Tibial artery (tissue), 4 donors: ENCODE measurements around the gene AKR7A3.
"Not testable (repeated sequence)": the region's sequence is repeated elsewhere in the genome, so short reads cannot be mapped to it uniquely, and the experiment has no call there.

ENCODE experiments used
- DNase-seq, 2 donors: peaks; one replicate each; pipeline ENCODE4 v3.0.0-alpha.2; 2019
- H3K27ac ChIP-seq, 2 donors: fragments of 200-600 bp; sonication (generic) in 1 of 2; 1 replicate in 1 of 2; 2 replicates in 1 of 2; pipeline ENCODE4 v1.5.1; 2018 to 2019; ENCODE audit warnings: mild to moderate bottlenecking in 1 of 2
- H3K27me3 ChIP-seq, 2 donors: fragments of 200-600 bp; sonication (generic) in 1 of 2; one replicate each; pipeline versions ENCODE4 v1.5.1 to v1.6.0; 2016 to 2019
- H3K36me3 ChIP-seq, 3 donors: fragments of 200-600 bp; sonication (generic) in 2 of 3; one replicate each; pipeline ENCODE4 v1.5.1; 2016 to 2019; ENCODE audit warnings: mild to moderate bottlenecking in 2 of 3
- H3K4me1 ChIP-seq, 4 donors: fragments of 200-600 bp; sonication (generic) in 2 of 4; 1 replicate in 3 of 4; 2 replicates in 1 of 4; pipeline ENCODE4 v1.5.1; 2016 to 2019
- H3K4me3 ChIP-seq, 2 donors: fragments of 200-600 bp; sonication (generic) in 1 of 2; 1 replicate in 1 of 2; 2 replicates in 1 of 2; pipeline ENCODE4 v1.5.1; 2018 to 2019; ENCODE audit warnings: mild to moderate bottlenecking in 2 of 2
- H3K9me3 ChIP-seq, 3 donors: fragments of 200-600 bp; sonication (generic) in 1 of 3; one replicate each; pipeline ENCODE4 v1.5.1; 2016 to 2019
- intact Hi-C: fragments of 100-400 bp; cut with DNase I; formaldehyde crosslinking; loops from one replicate; pipeline ENCODE4 v1.15.0; 2023; ENCODE audit warnings: low total_unique reads
- TF ChIP-seq, protein P1 (sequence below), 2 experiments: fragments of 200-600 bp in 1 of 2; fragments of 450-650 bp in 1 of 2; IDR thresholded peaks; one replicate each; pipeline ENCODE4 v1.5.1; 2017 to 2019; ENCODE audit warnings: antibody characterized with exemption in 2 of 2, mild to moderate bottlenecking in 1 of 2, moderate library complexity in 1 of 2

AKR7A3 gene

DNA sequence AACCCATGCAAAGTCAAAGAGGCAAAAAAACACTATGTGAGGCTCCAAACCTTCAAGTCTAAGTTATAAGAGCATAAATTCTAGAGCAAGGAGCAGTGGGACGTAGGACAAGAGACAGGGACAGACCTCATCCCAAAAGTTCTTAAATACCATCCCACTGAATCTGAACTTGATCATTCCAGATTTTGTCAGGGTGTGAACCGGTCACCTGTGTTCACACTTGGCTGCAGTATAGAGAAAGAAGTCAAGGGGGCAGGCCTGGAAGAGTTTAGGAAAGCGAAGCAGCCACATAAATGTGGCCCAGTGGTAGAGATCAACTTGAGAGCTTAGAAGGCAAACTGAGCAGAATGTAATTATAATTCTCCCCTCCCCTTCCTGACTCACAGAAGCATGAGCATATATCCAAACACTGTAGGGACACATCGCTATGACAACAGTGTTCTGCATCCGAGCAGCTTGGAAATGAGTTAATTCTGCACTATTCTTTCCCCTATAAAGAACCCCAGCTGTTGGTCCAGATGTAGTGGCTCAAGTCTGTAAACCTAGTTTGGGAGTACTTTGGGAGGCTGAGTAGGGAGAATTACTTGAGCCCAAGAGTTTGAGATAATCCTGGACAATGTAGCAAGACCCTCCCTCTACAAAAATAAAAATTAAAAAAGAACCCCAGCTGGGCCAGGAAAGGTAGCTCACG, 20.7 kb upstream of the AKR7A3 start:
- TF ChIP-seq, protein P1, sequence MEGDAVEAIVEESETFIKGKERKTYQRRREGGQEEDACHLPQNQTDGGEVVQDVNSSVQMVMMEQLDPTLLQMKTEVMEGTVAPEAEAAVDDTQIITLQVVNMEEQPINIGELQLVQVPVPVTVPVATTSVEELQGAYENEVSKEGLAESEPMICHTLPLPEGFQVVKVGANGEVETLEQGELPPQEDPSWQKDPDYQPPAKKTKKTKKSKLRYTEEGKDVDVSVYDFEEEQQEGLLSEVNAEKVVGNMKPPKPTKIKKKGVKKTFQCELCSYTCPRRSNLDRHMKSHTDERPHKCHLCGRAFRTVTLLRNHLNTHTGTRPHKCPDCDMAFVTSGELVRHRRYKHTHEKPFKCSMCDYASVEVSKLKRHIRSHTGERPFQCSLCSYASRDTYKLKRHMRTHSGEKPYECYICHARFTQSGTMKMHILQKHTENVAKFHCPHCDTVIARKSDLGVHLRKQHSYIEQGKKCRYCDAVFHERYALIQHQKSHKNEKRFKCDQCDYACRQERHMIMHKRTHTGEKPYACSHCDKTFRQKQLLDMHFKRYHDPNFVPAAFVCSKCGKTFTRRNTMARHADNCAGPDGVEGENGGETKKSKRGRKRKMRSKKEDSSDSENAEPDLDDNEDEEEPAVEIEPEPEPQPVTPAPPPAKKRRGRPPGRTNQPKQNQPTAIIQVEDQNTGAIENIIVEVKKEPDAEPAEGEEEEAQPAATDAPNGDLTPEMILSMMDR (IDR thresholded peaks at IDR 0.05) = no peak
- DNase-seq = no peak
- intact Hi-C loops = no loop called here
- Histone ChIP-seq H3K27me3 (no peaks in the 10 kb centered on the region), H3K36me3 (peaks cover 26 to 44% (median 41%) of the 10 kb centered on the region in 3 donors), H3K4me1 (peaks cover 0 to 32% (median 20%) of the 10 kb centered on the region in 4 donors), H3K27ac (no peak overlapping the region), H3K9me3 (no peaks in the 10 kb centered on the region), H3K4me3 (no peak overlapping the region)

DNA sequence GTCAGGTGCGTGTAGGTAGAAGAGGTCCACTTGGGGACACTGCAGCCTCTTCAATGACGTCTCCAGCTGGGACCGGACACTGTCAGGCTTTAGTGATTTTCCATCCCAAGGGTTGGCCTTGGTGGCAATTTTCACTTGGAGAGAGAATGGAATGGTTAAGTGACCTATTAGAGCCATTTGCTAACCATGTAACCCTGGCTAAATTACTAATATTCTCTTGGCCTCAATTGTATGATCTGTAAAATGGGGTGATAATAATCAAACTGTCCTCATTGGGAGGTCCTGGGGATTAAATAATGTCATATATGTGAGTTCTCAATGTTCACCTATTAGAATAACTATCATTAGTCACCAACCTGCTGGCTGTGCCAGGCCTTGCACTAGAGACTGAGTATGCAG, 19.9 kb upstream of the AKR7A3 start:
- peaks cover 33 to 51% (median 49%) of the 10 kb centered on the region in 3 donors for H3K36me3 ChIP-seq
- intact Hi-C loops = no loop called here
- H3K27ac ChIP-seq = no peak overlapping the region

DNA sequence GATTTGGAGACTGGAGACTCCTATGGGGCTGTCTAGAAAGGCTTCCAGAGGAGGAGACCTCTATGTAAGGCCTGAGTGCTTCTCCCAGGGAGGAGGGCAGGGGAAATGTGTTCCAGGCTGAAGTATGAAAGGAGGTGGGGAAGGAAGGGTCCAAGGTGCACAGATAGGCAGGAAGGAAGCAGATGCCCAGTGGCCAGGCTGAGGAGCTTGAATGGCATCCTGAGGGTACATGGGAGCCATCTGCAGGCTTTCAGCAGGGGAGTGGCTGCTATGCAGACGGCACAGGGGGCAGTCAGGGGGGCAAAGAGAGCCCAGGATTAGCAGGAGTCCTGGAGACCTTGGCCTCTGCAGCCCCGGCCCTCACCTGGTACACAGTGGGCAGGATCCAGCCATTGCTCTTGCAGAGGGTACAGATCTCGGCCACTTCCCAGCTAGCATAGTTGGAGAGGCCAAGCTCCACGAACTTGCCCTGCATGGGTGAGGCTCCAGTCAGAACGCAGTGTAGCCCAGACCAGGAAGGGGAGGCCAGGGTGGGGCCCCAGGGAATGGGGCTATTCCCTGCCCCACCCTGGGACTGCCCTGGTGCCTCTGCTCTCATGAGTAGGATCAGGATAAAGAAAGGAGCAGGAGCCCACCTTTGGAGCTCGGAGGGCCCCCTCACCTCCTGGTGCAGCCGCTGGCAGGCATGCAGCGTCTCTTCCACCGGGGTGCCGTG, 19.4 kb upstream of the AKR7A3 start:
- H3K4me3 ChIP-seq = no peak overlapping the region
- DNase-seq = no peak
- H3K9me3 ChIP-seq = no peaks in the 10 kb centered on the region
- H3K4me1 ChIP-seq = peaks cover 0 to 19% (median 13%) of the 10 kb centered on the region in 4 donors
- no peak overlapping the region for H3K27ac ChIP-seq
- H3K36me3 ChIP-seq = peaks cover 36 to 57% (median 54%) of the 10 kb centered on the region in 3 donors
- H3K27me3 ChIP-seq = no peaks in the 10 kb centered on the region
- TF ChIP-seq, protein P1 (IDR thresholded peaks at IDR 0.05) = no peak
- intact Hi-C loops = no loop called here

More for the DNA sequence above, 19.9 kb upstream of the AKR7A3 start:
- H3K4me1 ChIP-seq = peaks cover 0 to 24% (median 18%) of the 10 kb centered on the region in 4 donors
- H3K27me3 ChIP-seq = no peaks in the 10 kb centered on the region
- TF ChIP-seq, protein P1 (IDR thresholded peaks at IDR 0.05) = no peak
- H3K9me3 ChIP-seq = no peaks in the 10 kb centered on the region
- no peak for DNase-seq
- no peak overlapping the region for H3K4me3 ChIP-seq

DNA sequence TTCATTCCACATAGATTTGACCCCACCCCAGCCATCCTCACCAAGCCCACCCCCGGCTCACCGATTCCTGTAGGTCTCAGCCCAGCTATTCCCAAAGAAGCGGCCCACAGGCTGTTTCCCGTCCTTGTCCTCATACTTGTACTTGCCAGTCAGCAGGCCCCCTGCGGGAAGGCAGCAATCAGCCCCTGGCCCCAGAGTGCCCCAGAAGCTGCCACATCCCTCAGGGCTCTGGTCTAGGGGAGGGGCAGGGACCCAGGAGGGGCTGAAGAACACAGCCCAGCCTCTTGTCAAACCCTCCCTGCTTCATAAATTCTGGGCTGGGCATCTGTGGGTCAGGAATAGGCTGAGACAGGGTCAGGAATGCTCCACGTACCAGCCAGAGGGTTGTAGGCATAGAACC, 18.4 kb upstream of the AKR7A3 start:
- DNase-seq = no peak
- TF ChIP-seq, protein P1 (IDR thresholded peaks at IDR 0.05) = no peak
- Histone ChIP-seq H3K4me3 (no peak overlapping the region), H3K4me1 (peaks cover 0 to 13% (median 9%) of the 10 kb centered on the region in 4 donors), H3K27me3 (no peaks in the 10 kb centered on the region), H3K36me3 (peaks cover 36 to 67% (median 58%) of the 10 kb centered on the region in 3 donors), H3K9me3 (no peaks in the 10 kb centered on the region), H3K27ac (no peak overlapping the region)
- intact Hi-C loops = no loop called here

DNA sequence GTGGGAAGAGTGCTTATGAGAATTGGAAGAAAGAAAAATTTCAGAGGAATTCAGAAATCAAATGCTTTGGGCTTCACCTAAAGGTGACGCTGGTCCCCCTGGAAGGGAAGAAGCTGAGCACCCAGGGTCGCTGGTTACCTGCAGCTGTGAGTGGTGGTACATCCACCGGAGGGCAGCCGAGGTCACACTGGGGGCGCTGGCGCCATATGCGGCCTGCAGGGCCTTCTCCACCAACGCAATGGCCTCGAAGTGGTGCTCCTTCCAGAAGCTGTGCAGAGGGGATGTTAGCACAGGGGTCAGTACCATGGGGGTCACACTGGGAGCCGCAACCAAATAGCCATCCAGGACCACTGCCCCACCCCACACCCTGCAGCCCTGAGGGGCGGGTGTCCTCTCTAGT, 17.3 kb upstream of the AKR7A3 start:
- TF ChIP-seq, protein P1 (IDR thresholded peaks at IDR 0.05) = no peak
- intact Hi-C loops = no loop called here
- no peak for DNase-seq

DNA sequence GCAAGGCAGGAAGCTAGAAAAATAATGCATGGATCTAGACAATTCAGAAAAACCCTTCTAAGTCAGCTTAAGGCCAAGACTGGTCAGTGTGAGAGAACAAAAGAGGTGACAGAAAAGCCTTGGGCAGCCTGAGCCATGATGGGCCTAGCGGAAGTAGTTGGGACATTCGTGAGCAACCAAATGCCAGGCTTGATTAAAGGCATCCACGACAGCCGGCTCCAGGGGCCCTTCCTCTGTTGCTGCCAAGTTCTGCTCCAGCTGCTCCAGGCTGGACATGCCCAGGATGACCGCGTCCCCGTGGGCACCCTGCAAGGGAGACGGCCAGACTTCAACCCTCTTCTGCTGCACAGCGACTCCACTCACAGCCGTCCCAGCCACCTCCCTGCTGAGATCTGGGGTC, 15.5 kb upstream of the AKR7A3 start:
- H3K9me3 ChIP-seq, H3K4me3 ChIP-seq, H3K27me3 ChIP-seq, intact Hi-C loops, H3K27ac ChIP-seq, DNase-seq, H3K4me1 ChIP-seq: not testable (repeated sequence)
- H3K36me3 ChIP-seq = peaks cover 36 to 76% (median 58%) of the 10 kb centered on the region in 3 donors

More for the DNA sequence above, 17.3 kb upstream of the AKR7A3 start:
- Histone ChIP-seq H3K4me1 (peaks cover 0 to 5% (median 4%) of the 10 kb centered on the region in 4 donors), H3K27ac (no peak overlapping the region), H3K4me3 (no peak overlapping the region), H3K9me3 (no peaks in the 10 kb centered on the region), H3K36me3 (peaks cover 36 to 71% (median 58%) of the 10 kb centered on the region in 3 donors), H3K27me3 (no peaks in the 10 kb centered on the region)
